GM19043 (cell line): Measurements from ENCODE around the gene ADAMTS4.

Source experiments
- ATAC-seq: cut with Tn5 transposase; IDR thresholded peaks from one replicate; pipeline ENCODE4 v1.9.1; 2021; ENCODE audit warnings: low read depth; ENCODE audit not compliant: unreplicated experiment

Gene ADAMTS4

GRCh38 chr1:161222175-161223019 lies 23.5 kb upstream of the ADAMTS4 start:
- ATAC-seq: no peak

GRCh38 chr1:161220002-161220401 lies 21.1 kb upstream of the ADAMTS4 start:
- ATAC-seq: no peak

GRCh38 chr1:161219078-161219892 lies 20.4 kb upstream of the ADAMTS4 start:
- no peak for ATAC-seq

- ATAC-seq: no peak
These were observed 19.6 kb upstream of the ADAMTS4 start for GRCh38 chr1:161218301-161219077.

GRCh38 chr1:161217831-161218230 lies 19.0 kb upstream of the ADAMTS4 start:
- no peak for ATAC-seq

GRCh38 chr1:161216945-161217712 lies 18.3 kb upstream of the ADAMTS4 start:
- peak; percentile 90 for ATAC-seq

GRCh38 chr1:161215076-161215475 lies 16.2 kb upstream of the ADAMTS4 start, which contains the start of gene FCER1G:
TSS of gene FCER1G (plus strand) at chr1:161215295. CDS start at chr1:161215322, 27 bp downstream.
- ATAC-seq: no peak

- ATAC-seq: no peak
These were observed 15.5 kb upstream of the ADAMTS4 start for GRCh38 chr1:161214369-161214768.

- no peak for ATAC-seq
These were observed 11.0 kb upstream of the ADAMTS4 start for GRCh38 chr1:161209790-161210409.

- no peak for ATAC-seq
These were observed 8.3 kb upstream of the ADAMTS4 start for GRCh38 chr1:161207173-161207572.

- no peak for ATAC-seq
These were observed 7.7 kb upstream of the ADAMTS4 start for GRCh38 chr1:161206411-161207140.

GRCh38 chr1:161201836-161202712 lies 3.2 kb upstream of the ADAMTS4 start, which contains the start of gene NDUFS2:
TSS of gene NDUFS2 (plus strand) at chr1:161202367. CDS start at chr1:161202386, 19 bp downstream.
- ATAC-seq: peak; percentile 98

GRCh38 chr1:161200992-161201835 lies 2.4 kb upstream of the ADAMTS4 start:
- ATAC-seq: no peak

- no peak for ATAC-seq
These were observed 1.7 kb upstream of the ADAMTS4 start for GRCh38 chr1:161200421-161200991.

- ATAC-seq: no peak
These were observed 769 bp upstream of the ADAMTS4 start for GRCh38 chr1:161199506-161200139.
